Bronchial epithelial cell (primary cell): ENCODE results near the gene PLEKHM3. TPM values are rescaled to one million over a fixed set of nuclear protein-coding genes. Genes with fewer than 3 reads are reported as not detected.

Source experiments
- DNase-seq: peaks from one replicate; pipeline ENCODE4 v3.0.0-alpha.2; 2010; ENCODE audit warnings: low read depth
- FAIRE-seq: peaks from 2 replicates; lab custom pipeline; 2011; peaks lifted over from hg19 to GRCh38; lab: Jason Lieb, UNC
- H3K27me3 ChIP-seq: 2 replicates; pipeline ENCODE4 v1.5.1; 2011; ENCODE audit warnings: low read length; ENCODE audit not compliant: control insufficient read depth, insufficient read depth
- H3K36me3 ChIP-seq: 2 replicates; pipeline ENCODE4 v1.5.1; 2011; ENCODE audit warnings: low read length; ENCODE audit not compliant: control insufficient read depth, insufficient read depth
- H3K4me3 ChIP-seq: 2 replicates; pipeline ENCODE4 v1.5.1; 2011; ENCODE audit warnings: mild to moderate bottlenecking, low read depth, low read length, control low read depth
- total RNA-seq: library from RNA; depleted of rRNA; stranded (reverse); fragments of >200 nt; gene quantifications from 2 replicates; pipeline ENCODE4 v1.2.1, GENCODE V29; 2014
- TF ChIP-seq, protein P1 (sequence below): IDR thresholded peaks from 2 replicates; pipeline ENCODE4 v1.5.1; 2011; ENCODE audit warnings: mild to moderate bottlenecking, moderate library complexity, low read length, control low read depth, inconsistent platforms; ENCODE audit not compliant: insufficient read depth, severe bottlenecking

Gene PLEKHM3
- total RNA-seq, 1 donor from 2014 or later, result 9.5 TPM

- FAIRE-seq (no peak), DNase-seq (no peak)
- no peak overlapping the region for H3K4me3 ChIP-seq
- no peaks in the 10 kb centered on the region for H3K27me3 ChIP-seq
- no peaks in the 10 kb centered on the region for H3K36me3 ChIP-seq
- TF ChIP-seq, protein P1, sequence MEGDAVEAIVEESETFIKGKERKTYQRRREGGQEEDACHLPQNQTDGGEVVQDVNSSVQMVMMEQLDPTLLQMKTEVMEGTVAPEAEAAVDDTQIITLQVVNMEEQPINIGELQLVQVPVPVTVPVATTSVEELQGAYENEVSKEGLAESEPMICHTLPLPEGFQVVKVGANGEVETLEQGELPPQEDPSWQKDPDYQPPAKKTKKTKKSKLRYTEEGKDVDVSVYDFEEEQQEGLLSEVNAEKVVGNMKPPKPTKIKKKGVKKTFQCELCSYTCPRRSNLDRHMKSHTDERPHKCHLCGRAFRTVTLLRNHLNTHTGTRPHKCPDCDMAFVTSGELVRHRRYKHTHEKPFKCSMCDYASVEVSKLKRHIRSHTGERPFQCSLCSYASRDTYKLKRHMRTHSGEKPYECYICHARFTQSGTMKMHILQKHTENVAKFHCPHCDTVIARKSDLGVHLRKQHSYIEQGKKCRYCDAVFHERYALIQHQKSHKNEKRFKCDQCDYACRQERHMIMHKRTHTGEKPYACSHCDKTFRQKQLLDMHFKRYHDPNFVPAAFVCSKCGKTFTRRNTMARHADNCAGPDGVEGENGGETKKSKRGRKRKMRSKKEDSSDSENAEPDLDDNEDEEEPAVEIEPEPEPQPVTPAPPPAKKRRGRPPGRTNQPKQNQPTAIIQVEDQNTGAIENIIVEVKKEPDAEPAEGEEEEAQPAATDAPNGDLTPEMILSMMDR, result no peak
These were observed 188.7 kb downstream of the PLEKHM3 start for GRCh38 chr2:207836521-207837133.

- DNase-seq (no peak), FAIRE-seq (no peak)
- H3K27me3 ChIP-seq, result no peaks in the 10 kb centered on the region
- TF ChIP-seq, protein P1, result no peak
- H3K4me3 ChIP-seq, result no peak overlapping the region
- no peaks in the 10 kb centered on the region for H3K36me3 ChIP-seq
These were observed 189.5 kb downstream of the PLEKHM3 start for GRCh38 chr2:207835805-207836204.

- DNase-seq, result peak; percentile 48
- no peak for FAIRE-seq
- no peaks in the 10 kb centered on the region for H3K27me3 ChIP-seq
- H3K4me3 ChIP-seq, result no peak overlapping the region
- TF ChIP-seq, protein P1, result no peak
- H3K36me3 ChIP-seq, result no peaks in the 10 kb centered on the region
These were observed 192.0 kb downstream of the PLEKHM3 start for GRCh38 chr2:207833251-207833751.

DNA sequence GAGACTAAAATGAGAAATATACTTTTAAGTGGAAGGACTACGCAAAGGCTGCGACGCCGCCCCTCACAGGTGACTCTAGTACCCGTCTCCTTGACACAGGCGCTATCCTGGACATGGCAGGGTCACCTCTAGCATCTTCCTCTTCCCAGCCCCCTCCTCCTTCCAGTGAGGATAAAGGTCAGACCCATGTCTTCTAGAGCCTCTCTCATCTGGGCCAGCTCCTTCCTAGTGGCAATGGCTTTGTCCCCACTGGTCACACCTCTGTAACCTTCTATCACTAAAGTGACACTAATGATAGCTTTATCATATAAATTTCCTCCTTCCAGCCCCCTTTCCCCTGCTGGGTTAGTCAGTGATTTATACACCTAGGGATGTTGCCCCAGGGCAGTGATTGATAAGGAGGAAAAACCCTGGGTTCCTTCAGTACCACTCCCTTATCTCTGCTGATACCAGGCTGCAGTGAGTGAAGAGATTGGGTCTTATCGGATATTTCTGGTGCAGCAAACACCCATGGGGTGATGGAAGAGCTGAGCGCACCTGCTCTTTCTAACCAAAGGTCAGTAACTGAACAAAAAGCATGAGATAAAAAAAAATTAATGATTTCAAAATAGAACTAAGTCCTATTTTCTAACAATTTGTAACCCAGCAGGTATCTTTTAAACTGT lies 193.6 kb downstream of the PLEKHM3 start:
- Histone ChIP-seq H3K4me3 (no peak overlapping the region), H3K27me3 (no peaks in the 10 kb centered on the region), H3K36me3 (no peaks in the 10 kb centered on the region)
- no peak for DNase-seq
- FAIRE-seq, result no peak
- TF ChIP-seq, protein P1, result no peak

GRCh38 chr2:207830778-207831438 lies 194.4 kb downstream of the PLEKHM3 start:
- TF ChIP-seq, protein P1, result no peak
- DNase-seq, result no peak
- Histone ChIP-seq H3K27me3 (no peaks in the 10 kb centered on the region), H3K36me3 (no peaks in the 10 kb centered on the region), H3K4me3 (no peak overlapping the region)
- no peak for FAIRE-seq
